ENCODE data around the gene DEGS2.

The DEGS2 gene

GRCh38 chr14:100106250-100107112 lies 53.0 kb downstream of the DEGS2 start:
- H3K27me3 ChIP-seq (ENCODE audit: control insufficient read depth, low read length) = no peaks in the 10 kb centered on the region
- no peaks in the 10 kb centered on the region for H3K9me3 ChIP-seq (ENCODE audit: control insufficient read depth, insufficient read depth, low read length)
- H4K20me1 ChIP-seq (ENCODE audit: control insufficient read depth, insufficient read depth, low read depth, low read length) = no peaks in the 10 kb centered on the region
- no peak overlapping the region for H3K4me3 ChIP-seq (ENCODE audit: low read length)
- no peaks in the 10 kb centered on the region for H3K79me2 ChIP-seq (ENCODE audit: control insufficient read depth, low read length)
- no peaks in the 10 kb centered on the region for H3K9me2 ChIP-seq (replicated peaks; ENCODE audit: control insufficient read depth, low read length)
- no peak overlapping the region for H3K27ac ChIP-seq (ENCODE audit: low read depth, low read length)
- no peak overlapping the region for H3K4me2 ChIP-seq (ENCODE audit: low read length)
- no peaks in the 10 kb centered on the region for H3F3A ChIP-seq (ENCODE audit: control insufficient read depth, insufficient read depth)
- TF ChIP-seq CTCF (IDR thresholded peaks at IDR 0.05; ENCODE audit: low read depth, low read length, poor library complexity, severe bottlenecking) (no peak), EZH2phosphoT487 (IDR thresholded peaks at IDR 0.05; ENCODE audit: borderline replicate concordance, low read length) (no peak)
- H3K4me1 ChIP-seq (ENCODE audit: control insufficient read depth, low read length) = peaks cover 30% of the 10 kb centered on the region
- no peaks in the 10 kb centered on the region for H3K36me3 ChIP-seq (ENCODE audit: control insufficient read depth, low read length)

- Histone ChIP-seq H3K4me2 (ENCODE audit: low read length) (no peak overlapping the region), H3K79me2 (ENCODE audit: control insufficient read depth, low read length) (no peaks in the 10 kb centered on the region), H3K36me3 (ENCODE audit: control insufficient read depth, low read length) (no peaks in the 10 kb centered on the region), H3K27ac (ENCODE audit: low read depth, low read length) (no peak overlapping the region), H4K20me1 (ENCODE audit: control insufficient read depth, insufficient read depth, low read depth, low read length) (no peaks in the 10 kb centered on the region), H3K4me3 (ENCODE audit: low read length) (no peak overlapping the region), H3K9me2 (replicated peaks; ENCODE audit: control insufficient read depth, low read length) (no peaks in the 10 kb centered on the region), H3K27me3 (ENCODE audit: control insufficient read depth, low read length) (no peaks in the 10 kb centered on the region), H3K9me3 (ENCODE audit: control insufficient read depth, insufficient read depth, low read length) (no peaks in the 10 kb centered on the region), H3K4me1 (ENCODE audit: control insufficient read depth, low read length) (peaks cover 31% of the 10 kb centered on the region), H3F3A (ENCODE audit: control insufficient read depth, insufficient read depth) (no peaks in the 10 kb centered on the region)
- TF ChIP-seq EZH2phosphoT487 (IDR thresholded peaks at IDR 0.05; ENCODE audit: borderline replicate concordance, low read length) (no peak), CTCF (IDR thresholded peaks at IDR 0.05; ENCODE audit: low read depth, low read length, poor library complexity, severe bottlenecking) (no peak)
Observed at GRCh38 chr14:100105357-100106169, 53.9 kb downstream of the DEGS2 start.

GRCh38 chr14:100104523-100105300 lies 54.7 kb downstream of the DEGS2 start:
- peaks cover 31% of the 10 kb centered on the region for H3K4me1 ChIP-seq (ENCODE audit: control insufficient read depth, low read length)
- no peak overlapping the region for H3K4me2 ChIP-seq (ENCODE audit: low read length)
- no peaks in the 10 kb centered on the region for H3K9me2 ChIP-seq (replicated peaks; ENCODE audit: control insufficient read depth, low read length)
- no peaks in the 10 kb centered on the region for H3K27me3 ChIP-seq (ENCODE audit: control insufficient read depth, low read length)
- TF ChIP-seq CTCF (IDR thresholded peaks at IDR 0.05; ENCODE audit: low read depth, low read length, poor library complexity, severe bottlenecking) (no peak), EZH2phosphoT487 (IDR thresholded peaks at IDR 0.05; ENCODE audit: borderline replicate concordance, low read length) (no peak)
- H3F3A ChIP-seq (ENCODE audit: control insufficient read depth, insufficient read depth) = no peaks in the 10 kb centered on the region
- no peaks in the 10 kb centered on the region for H3K36me3 ChIP-seq (ENCODE audit: control insufficient read depth, low read length)
- H3K27ac ChIP-seq (ENCODE audit: low read depth, low read length) = no peak overlapping the region
- H4K20me1 ChIP-seq (ENCODE audit: control insufficient read depth, insufficient read depth, low read depth, low read length) = no peaks in the 10 kb centered on the region
- H3K9me3 ChIP-seq (ENCODE audit: control insufficient read depth, insufficient read depth, low read length) = no peaks in the 10 kb centered on the region
- H3K4me3 ChIP-seq (ENCODE audit: low read length) = no peak overlapping the region
- H3K79me2 ChIP-seq (ENCODE audit: control insufficient read depth, low read length) = no peaks in the 10 kb centered on the region
